SIG-M5 treated with dmso at 0.1 percent for 504 hours (cell line): ENCODE data around the gene SYT14.
"Not testable (repeated sequence)": the region's sequence is repeated elsewhere in the genome, so short reads cannot be mapped to it uniquely, and the experiment has no call there.

Experiments used
- DNase-seq: peaks from one replicate; lab custom pipeline; 2025; ENCODE audit not compliant: unreplicated experiment; lab: John Stamatoyannopoulos, UW

Gene SYT14

DNA sequence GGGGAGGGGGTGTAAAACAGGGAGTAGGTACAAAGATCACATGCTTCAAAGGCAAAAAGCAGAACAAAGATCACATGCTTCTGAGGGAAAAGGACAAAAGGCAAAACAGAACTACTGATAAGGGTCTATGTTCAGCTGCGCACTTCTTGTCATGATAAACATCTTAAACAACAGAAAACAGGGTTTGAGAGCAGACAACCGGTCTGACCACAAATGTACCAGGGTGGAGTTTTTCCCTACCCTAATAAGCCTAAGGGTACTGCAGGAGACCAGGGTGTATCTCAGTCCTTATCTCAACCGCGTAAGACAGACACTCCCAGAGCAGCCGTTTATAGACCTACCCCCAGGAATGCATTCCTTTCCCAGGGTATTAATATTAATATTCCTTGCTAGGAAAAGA lies 258.2 kb downstream of the SYT14 start:
- DNase-seq, result not testable (repeated sequence)

DNA sequence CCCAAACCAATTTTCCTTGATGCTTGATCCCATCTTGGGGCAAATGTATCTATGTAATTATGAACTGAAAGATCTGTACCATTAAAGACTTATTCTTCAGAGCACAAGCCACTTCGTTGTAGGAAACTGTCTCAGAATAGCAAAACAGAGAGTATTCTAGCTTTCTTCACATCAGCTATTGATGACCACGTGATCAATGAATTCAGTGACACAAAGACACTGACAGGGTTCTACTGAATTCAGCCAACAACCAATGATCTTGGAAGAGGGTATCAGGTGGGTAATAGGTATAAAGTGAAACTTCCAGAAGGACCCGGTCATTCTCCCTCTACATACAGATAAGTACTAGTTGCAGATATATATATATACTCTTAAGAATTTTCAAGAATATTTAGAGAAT lies 260.8 kb downstream of the SYT14 start:
- no peak for DNase-seq

DNA sequence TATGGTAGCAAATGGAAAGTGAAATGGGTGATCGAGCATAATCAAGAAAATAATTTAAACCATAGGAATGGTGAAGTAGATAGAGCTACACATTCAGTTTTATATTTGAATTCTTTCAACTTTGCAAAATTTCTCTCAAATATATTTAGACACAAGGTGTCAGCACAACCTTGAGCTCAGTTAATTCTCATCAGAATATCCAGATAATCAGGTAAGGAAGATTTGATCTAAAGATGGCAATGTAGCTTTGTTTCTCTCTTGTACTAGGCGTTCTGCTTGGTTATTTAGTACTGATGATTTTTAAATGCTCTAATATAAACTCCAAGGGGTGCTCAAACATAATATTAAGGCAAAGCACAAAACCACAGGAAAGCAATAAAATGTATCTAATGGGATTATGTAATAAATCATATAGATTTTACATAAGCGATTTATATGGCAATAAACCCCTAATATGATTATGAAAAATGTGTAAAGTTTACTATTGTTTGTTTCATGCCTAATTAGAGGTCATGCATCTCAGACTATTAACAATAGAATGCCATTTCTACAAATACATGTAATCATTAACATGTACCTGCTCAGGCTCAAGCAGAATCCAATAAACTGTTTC lies 262.2 kb downstream of the SYT14 start:
- no peak for DNase-seq

DNA sequence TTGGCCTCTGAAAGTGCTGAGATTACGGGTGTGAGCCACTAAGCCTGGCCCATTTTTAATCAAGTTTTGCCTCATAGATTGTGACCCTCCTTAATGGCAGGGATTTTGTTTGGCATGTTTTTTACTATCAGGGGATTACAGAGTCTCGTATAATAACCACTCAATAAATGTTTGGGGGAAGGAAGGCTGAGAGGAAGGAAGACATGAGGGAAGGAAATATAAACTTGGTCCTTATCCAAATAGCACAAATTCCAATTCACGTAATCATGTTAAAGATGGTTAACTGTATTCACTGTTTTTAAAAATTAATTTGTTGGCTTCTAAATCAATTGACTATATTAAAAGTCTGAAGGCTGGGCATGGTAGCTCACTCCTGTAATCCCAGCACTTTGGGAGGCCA lies 263.7 kb downstream of the SYT14 start:
- DNase-seq, result no peak

DNA sequence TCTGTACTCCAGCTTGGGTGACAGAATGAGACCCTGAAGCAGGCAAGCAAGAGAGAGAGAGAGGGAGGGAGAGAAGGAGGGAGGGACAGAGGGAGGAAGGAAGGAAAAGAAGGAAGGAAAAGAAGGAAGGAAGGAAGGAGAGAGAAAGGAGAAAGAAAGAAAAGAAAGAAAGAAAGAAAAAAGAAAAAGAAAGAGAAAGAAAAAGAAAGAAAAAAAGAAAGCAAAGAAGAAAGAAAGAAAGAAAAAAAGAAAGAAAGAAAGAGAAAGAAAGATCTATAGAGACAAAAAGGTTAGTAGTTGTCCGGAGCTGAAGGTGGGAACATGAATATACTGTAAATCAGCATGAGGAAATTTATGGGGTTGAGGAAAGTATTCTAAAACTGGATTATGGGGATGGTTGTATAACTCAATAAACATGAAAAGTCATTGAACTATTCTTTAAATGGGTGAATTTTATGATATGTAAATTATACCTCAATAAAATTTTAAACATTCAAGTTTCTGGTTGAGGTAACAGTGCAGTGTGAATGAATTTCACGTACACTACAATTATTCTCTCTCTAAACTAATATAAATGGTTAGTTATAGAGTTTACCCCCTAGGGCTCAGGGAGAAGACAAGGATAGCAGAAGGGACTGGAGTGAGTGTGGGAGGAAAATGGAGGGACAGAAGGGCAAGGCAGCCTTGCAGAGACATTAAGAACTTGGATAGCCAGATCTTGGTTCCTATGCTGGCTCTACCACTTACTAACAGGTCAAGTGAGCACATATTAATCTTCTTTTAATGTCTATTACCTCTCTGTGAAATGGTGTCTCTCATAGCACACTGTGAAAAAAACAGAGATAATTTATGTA lies 269.8 kb downstream of the SYT14 start:
- DNase-seq, result no peak

DNA sequence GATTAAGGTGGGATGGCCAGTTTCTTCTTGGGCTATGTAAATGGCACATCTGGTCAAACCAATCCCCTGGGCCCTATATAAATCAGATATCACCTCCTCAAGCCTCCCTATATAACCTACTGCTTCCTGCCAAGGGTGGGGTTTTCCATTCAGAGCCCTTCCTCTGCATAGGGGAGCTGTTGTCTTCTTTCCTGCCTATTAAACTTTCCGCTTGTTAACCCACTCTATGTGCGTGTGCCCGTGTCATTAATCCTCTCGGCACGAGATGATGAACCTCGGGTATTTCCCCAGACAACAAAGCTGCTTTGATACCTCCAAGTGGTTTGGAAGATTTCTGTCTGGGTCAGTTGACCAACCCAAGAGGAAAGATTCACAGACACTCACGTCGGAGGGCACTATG lies 275.3 kb downstream of the SYT14 start:
- no peak for DNase-seq

DNA sequence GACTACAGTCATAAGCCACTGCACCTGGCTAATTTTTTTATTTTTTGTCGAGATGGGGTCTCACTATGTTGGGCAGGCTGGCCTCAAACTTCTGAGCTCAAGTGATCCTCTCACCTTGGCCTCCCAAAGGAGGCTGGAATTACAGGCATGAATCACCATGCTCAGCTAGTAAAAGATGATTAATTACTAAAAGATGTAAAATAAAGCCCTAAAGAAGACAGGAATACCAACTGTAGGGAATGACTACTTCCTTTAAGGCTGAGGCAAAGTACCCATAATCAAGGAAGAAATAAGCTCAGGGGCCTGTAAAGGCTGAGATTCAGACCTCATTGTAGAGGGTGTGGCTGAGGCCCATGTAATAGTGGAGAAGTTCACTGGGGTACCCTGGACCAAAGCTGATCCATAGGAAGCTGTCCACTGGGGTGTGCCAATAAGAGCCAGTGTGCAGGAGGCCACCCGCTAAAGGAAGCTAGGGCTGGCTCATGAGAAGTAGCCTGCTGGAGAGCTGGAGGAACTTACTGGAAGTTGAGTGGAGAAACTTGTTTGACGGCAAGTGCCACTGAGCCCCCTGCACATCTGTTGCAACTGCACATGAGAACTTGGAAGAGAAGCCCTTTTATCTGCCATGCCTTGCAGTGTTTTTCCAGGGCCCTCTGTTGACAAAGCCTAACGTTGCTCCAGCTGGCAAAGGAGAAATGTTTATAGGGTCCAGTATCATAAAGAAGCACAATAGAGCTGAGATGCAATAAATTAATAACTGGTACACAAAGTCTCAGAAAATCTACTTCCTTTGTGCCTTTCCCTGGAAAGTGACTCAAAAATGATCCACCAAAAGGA lies 276.8 kb downstream of the SYT14 start:
- no peak for DNase-seq

DNA sequence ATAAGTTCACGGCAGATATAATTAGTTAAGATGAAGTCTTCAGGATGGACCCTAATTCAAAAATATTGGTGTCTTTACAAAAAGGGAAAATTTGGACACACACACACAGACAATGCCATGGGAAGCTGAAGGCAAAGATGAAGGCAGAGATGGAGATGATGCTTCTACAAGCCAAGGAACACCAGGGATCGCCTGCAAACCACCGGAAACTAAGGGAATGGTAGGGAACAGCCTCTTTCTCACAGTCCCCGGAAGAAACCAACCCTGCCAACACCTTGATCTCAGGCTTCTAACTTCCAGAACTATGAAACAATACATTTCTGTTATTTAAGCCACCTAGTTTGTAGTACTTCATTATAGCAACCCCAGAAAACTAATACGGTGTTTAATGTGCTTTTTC lies 279.5 kb downstream of the SYT14 start:
- no peak for DNase-seq

DNA sequence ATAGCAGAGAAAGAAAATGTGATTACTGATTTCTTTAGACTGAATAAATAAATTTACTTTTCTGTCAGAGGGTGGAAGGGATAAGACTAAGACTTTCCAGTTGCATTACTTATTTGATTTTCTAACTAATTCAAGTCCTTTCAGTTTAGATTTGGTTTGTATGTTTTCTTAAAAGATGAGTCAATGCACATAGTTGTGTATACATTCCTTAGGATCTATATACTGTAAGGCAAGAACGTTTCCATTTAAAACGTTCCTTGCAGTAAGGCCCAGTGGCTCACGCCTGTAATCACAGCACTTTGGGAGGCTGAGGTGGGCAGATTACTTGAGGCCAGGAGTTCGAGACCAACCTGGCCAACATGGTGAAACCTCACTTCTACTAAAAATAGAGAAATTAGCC lies 280.0 kb downstream of the SYT14 start:
- DNase-seq, result no peak
